ENCODE data around the gene TMEM239.
A peak's percentile ranks its signal among the peaks of the same experiment; 100 is the strongest.

Gene TMEM239

GRCh38 chr20:2864626-2865025, 48.5 kb downstream of the TMEM239 start:
- TF ChIP-seq, protein P1, sequence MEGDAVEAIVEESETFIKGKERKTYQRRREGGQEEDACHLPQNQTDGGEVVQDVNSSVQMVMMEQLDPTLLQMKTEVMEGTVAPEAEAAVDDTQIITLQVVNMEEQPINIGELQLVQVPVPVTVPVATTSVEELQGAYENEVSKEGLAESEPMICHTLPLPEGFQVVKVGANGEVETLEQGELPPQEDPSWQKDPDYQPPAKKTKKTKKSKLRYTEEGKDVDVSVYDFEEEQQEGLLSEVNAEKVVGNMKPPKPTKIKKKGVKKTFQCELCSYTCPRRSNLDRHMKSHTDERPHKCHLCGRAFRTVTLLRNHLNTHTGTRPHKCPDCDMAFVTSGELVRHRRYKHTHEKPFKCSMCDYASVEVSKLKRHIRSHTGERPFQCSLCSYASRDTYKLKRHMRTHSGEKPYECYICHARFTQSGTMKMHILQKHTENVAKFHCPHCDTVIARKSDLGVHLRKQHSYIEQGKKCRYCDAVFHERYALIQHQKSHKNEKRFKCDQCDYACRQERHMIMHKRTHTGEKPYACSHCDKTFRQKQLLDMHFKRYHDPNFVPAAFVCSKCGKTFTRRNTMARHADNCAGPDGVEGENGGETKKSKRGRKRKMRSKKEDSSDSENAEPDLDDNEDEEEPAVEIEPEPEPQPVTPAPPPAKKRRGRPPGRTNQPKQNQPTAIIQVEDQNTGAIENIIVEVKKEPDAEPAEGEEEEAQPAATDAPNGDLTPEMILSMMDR (IDR thresholded peaks at IDR 0.05; ENCODE audit: control extremely low read depth, extremely low read depth, low read depth, missing control alignments), result no peak
- ChIA-PET POLR2A (interaction anchor here (0.5 kb wide), 1 partner anchor 82 kb away, joined by 5 read pairs; no protein-coding TSS in a partner anchor), CTCF (interaction anchor here (0.9 to 2.0 kb wide), 8 partner anchors 9 to 119 kb away, joined by 3 to 9 read pairs (median 4); partner anchors contain the start of gene PTPRA)
- no peak for DNase-seq (ENCODE audit: extremely low spot score)

- CTCF ChIA-PET, result interaction anchor here (0.9 to 2.0 kb wide), 7 partner anchors 8 to 118 kb away, joined by 3 to 9 read pairs (median 4); partner anchors contain the start of gene PTPRA
- DNase-seq (ENCODE audit: extremely low spot score), result no peak
- POLR2A ChIA-PET, result interaction anchor here (0.5 kb wide), 1 partner anchor 82 kb away, joined by 5 read pairs; no protein-coding TSS in a partner anchor
- TF ChIP-seq, protein P1 (IDR thresholded peaks at IDR 0.05; ENCODE audit: control extremely low read depth, extremely low read depth, low read depth, missing control alignments), result no peak
These were observed 48.9 kb downstream of the TMEM239 start for GRCh38 chr20:2865101-2865500.

DNA sequence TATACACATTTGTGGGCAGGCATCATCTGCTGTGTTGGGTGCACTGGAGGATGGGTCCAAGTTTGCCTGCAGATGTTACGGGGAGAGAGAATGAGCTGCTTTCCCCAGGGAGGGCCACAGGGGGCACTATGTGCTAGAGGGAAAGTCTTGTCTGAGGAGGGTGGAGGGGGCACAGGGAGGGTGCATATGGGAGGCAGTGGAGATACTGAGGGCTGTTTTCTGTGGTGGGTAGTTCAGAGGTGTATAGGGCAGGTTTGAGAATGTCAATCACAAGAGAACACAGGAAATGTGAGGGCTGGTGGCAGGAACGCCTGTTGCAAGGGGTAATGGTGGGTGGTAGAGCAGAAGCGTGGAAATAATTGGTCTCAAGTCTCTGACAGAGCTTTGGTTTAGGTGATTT, 49.5 kb downstream of the TMEM239 start:
- CTCF ChIA-PET, result interaction anchor here (0.9 to 1.8 kb wide), 6 partner anchors 11 to 118 kb away, joined by 3 to 8 read pairs (median 4); no protein-coding TSS in a partner anchor
- POLR2A ChIA-PET, result no interaction called here
- TF ChIP-seq, protein P1 (IDR thresholded peaks at IDR 0.05; ENCODE audit: control extremely low read depth, extremely low read depth, low read depth, missing control alignments), result peak; percentile 29
- no peak for DNase-seq (ENCODE audit: extremely low spot score)

DNA sequence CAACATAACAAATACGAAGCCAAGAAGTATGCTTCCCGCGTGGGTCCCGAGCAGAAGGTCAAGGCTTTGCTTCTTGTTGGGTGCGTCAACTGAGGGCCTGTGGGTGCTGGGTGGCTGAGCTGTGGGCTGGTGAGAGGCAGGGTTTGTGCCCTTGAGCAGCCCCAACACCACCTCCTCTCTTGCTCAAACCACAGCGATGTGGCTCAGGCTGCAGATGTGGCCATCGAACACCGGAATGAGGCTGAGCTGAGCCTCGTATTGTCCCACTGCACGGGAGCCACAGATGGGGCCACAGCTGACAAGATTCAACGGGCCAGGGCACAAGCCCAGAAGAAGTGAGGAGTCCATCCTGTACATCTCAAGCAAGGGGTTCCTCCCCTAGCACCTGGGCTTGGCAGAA, 50.1 kb downstream of the TMEM239 start:
- TF ChIP-seq, protein P1 (IDR thresholded peaks at IDR 0.05; ENCODE audit: control extremely low read depth, extremely low read depth, low read depth, missing control alignments), result no peak
- CTCF ChIA-PET, result interaction anchor here (1.4 to 1.8 kb wide), 2 partner anchors 14 to 19 kb away, joined by 3 to 8 read pairs; no protein-coding TSS in a partner anchor
- POLR2A ChIA-PET, result no interaction called here
- DNase-seq (ENCODE audit: extremely low spot score), result no peak

- ChIA-PET CTCF (interaction anchor here (1.8 kb wide), 1 partner anchor 15 kb away, joined by 8 read pairs; no protein-coding TSS in a partner anchor), POLR2A (no interaction called here)
- DNase-seq (ENCODE audit: extremely low spot score), result no peak
- TF ChIP-seq, protein P1 (IDR thresholded peaks at IDR 0.05; ENCODE audit: control extremely low read depth, extremely low read depth, low read depth, missing control alignments), result no peak
These were observed 51.1 kb downstream of the TMEM239 start for GRCh38 chr20:2867081-2867864.

Data from GM10248 (cell line).